ENCODE results near the gene SGPP2.

Gene SGPP2

DNA sequence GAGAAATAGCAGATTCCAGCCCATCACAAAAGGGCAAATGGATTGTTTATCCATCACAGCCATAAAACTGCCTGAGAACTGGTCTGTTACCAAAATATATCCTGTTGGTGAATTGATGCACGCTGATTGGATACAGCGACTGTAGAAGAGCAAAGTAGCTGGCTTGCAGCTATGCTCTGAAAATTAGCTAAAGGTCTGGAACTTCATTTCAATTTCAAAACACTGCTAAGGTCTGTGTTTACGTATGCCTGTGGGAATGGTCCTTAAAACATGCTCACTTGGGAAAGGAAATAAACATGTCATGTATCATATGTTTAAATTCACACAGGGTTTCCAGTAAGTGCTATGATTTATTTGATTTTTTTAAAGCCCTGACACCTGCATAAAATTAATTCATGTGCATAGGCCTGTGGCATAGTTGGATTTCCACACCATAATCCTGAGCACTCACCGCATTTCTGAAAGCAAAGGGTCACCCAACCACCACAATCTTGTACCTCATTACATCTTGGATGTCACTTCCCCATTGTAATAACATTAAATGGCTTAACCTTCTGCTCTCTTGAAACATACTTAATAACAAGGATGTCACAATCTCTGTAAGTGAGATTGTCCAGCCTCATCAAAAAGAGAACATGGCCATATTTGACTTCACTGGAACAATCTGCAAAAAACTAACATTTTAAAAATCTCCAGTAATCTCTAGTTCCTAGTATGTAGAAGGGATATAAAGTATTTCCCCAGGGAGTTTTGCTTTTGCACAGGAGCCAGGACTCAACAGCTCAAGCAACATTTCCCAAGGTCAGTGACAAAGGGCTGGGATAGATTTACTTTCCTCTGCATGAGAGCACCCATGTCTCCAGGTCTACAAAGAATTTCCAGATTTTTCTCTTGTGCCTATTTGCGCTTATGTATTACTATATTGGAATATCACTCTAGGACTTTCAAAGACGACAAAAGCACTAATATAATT lies 121.8 kb downstream of the SGPP2 start:
- no peak for TF ChIP-seq CTCF (IDR thresholded peaks at IDR 0.05)
- no peak for TF ChIP-seq ZFX (IDR thresholded peaks at IDR 0.05; ENCODE audit: borderline replicate concordance)
- H3K27ac ChIP-seq, result no peak overlapping the region

DNA sequence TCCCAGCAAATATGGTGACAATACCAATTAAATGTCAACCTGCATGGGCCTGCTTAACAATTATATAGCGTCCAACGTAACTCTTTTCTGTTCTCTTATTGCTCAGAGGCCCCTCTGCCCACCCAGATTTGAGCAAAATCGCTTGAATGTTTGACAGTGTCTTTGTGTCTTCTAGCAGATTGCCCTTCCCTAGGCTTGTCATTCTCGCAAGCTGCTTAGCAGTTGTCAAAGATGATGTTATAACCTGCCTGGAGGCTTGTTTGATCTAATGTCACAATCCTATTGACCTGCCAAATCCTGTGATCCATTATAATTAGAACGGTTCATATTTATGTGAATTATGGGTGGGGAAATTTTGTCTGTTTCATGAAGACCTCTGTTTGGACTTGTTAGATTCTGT lies 122.7 kb downstream of the SGPP2 start:
- no peak overlapping the region for H3K27ac ChIP-seq
- TF ChIP-seq CTCF (IDR thresholded peaks at IDR 0.05) (no peak), ZFX (IDR thresholded peaks at IDR 0.05; ENCODE audit: borderline replicate concordance) (no peak)

GRCh38 chr2:222548992-222549391 lies 124.6 kb downstream of the SGPP2 start:
- H3K27ac ChIP-seq, result no peak overlapping the region
- TF ChIP-seq CTCF (IDR thresholded peaks at IDR 0.05) (no peak), ZFX (IDR thresholded peaks at IDR 0.05; ENCODE audit: borderline replicate concordance) (no peak)

DNA sequence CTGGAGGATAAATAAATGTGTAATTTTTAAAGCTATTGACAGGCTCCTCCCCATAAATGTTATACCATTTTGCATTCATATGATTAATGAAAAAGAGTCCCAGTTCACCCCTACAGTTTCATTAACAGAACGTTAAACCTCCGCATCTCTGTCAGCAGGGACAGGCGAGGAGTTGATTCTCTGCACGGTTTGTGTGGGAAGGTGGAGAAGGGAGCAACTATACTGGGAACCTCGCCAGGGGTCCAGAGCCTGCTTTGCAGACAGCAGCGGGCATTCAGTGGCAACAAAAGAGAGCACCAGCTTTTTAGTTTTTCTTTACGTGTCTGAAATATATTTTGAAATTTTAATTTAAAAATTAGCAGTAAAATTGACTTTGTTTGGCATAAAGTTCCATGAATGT lies 130.2 kb downstream of the SGPP2 start:
- H3K27ac ChIP-seq, result no peak overlapping the region
- TF ChIP-seq CTCF (IDR thresholded peaks at IDR 0.05), result no peak
- no peak for TF ChIP-seq ZFX (IDR thresholded peaks at IDR 0.05; ENCODE audit: borderline replicate concordance)

- TF ChIP-seq CTCF (IDR thresholded peaks at IDR 0.05) (no peak), ZFX (IDR thresholded peaks at IDR 0.05; ENCODE audit: borderline replicate concordance) (no peak)
- no peak overlapping the region for H3K27ac ChIP-seq
These were observed 136.8 kb downstream of the SGPP2 start for GRCh38 chr2:222561151-222561550.

GRCh38 chr2:222561817-222562645 lies 137.7 kb downstream of the SGPP2 start:
- no peak for TF ChIP-seq ZFX (IDR thresholded peaks at IDR 0.05; ENCODE audit: borderline replicate concordance)
- peak; percentile 85 for TF ChIP-seq CTCF (IDR thresholded peaks at IDR 0.05)
- no peak overlapping the region for H3K27ac ChIP-seq

All from 22Rv1 (cell line).